Hepatocyte (in vitro differentiated cells): ENCODE data around the gene ATP8B4.

Experiments used
- EZH2 ChIP-seq: fragments of 200-600 bp; sonication (generic); IDR thresholded peaks from 2 replicates; pipeline ENCODE4 v1.6.1; 2016; ENCODE audit warnings: antibody characterized with exemption, mild to moderate bottlenecking, borderline replicate concordance
- EZH2phosphoT487 ChIP-seq: fragments of 200-600 bp; sonication (generic); IDR thresholded peaks from one replicate; pipeline ENCODE4 v1.6.1; 2018; ENCODE audit warnings: antibody characterized with exemption, mild to moderate bottlenecking, low read depth, moderate library complexity; ENCODE audit not compliant: unreplicated experiment, severe bottlenecking
- TF ChIP-seq, protein P1 (sequence below): fragments of 200-600 bp; sonication (generic); IDR thresholded peaks from 2 replicates; pipeline ENCODE4 v1.5.1; 2016; ENCODE audit warnings: antibody characterized with exemption, mild to moderate bottlenecking; ENCODE audit not compliant: poor library complexity

DNA sequence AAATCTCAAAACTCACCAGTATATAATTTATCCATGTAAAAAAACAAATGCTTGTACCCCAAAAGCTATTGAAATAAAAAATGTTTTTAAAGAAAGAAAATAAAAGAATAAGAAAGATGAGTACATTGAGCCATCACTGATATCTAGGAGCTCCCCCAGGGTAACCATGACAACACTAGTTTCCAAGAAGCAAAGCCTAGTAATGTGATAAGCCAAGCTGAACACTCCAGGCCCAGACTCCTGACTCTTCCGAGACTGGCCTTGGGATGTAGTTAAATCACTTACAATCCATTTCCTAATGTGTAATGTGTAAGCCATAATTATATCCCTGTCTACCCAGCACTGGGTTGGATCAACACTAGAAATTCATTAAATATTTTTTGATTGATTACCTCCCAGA, 21.1 kb upstream of the ATP8B4 start:
- TF ChIP-seq, protein P1, sequence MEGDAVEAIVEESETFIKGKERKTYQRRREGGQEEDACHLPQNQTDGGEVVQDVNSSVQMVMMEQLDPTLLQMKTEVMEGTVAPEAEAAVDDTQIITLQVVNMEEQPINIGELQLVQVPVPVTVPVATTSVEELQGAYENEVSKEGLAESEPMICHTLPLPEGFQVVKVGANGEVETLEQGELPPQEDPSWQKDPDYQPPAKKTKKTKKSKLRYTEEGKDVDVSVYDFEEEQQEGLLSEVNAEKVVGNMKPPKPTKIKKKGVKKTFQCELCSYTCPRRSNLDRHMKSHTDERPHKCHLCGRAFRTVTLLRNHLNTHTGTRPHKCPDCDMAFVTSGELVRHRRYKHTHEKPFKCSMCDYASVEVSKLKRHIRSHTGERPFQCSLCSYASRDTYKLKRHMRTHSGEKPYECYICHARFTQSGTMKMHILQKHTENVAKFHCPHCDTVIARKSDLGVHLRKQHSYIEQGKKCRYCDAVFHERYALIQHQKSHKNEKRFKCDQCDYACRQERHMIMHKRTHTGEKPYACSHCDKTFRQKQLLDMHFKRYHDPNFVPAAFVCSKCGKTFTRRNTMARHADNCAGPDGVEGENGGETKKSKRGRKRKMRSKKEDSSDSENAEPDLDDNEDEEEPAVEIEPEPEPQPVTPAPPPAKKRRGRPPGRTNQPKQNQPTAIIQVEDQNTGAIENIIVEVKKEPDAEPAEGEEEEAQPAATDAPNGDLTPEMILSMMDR: no peak
- TF ChIP-seq EZH2 (no peak), EZH2phosphoT487 (no peak)
